BE2C (cell line): Measurements from ENCODE around the gene CS.

ENCODE experiments used
- DNase-seq: peaks from one replicate; pipeline ENCODE4 v3.0.0-alpha.2; 2020
- H3K27me3 ChIP-seq: fragments of 250-450 bp; sonication (Bioruptor Pico); 2 replicates; pipeline ENCODE4 v1.5.1; 2020; ENCODE audit warnings: mild to moderate bottlenecking
- H3K36me3 ChIP-seq: fragments of 250-450 bp; sonication (Bioruptor Pico); 2 replicates; pipeline ENCODE4 v1.5.1; 2020; ENCODE audit warnings: mild to moderate bottlenecking
- H3K4me1 ChIP-seq: fragments of 250-450 bp; sonication (Bioruptor Pico); 2 replicates; pipeline ENCODE4 v1.5.1; 2020
- H3K4me3 ChIP-seq: 2 replicates; pipeline ENCODE4 v1.5.1; 2011; ENCODE audit warnings: low read depth, low read length
- H3K9me3 ChIP-seq: fragments of 250-450 bp; sonication (Bioruptor Pico); 2 replicates; pipeline ENCODE4 v1.5.1; 2020
- CTCF ChIP-seq: IDR thresholded peaks from 2 replicates; pipeline ENCODE4 v1.5.1; 2012; ENCODE audit warnings: mild to moderate bottlenecking, low read depth, low read length

Gene CS

GRCh38 chr12:56307221-56307965, 7.3 kb upstream of the CS start:
- DNase-seq: no peak
- no peak for TF ChIP-seq CTCF
- H3K36me3 ChIP-seq: peaks cover 25% of the 10 kb centered on the region
- no peaks in the 10 kb centered on the region for H3K4me1 ChIP-seq
- H3K9me3 ChIP-seq: no peaks in the 10 kb centered on the region
- no peak overlapping the region for H3K4me3 ChIP-seq
- no peaks in the 10 kb centered on the region for H3K27me3 ChIP-seq

GRCh38 chr12:56304872-56305590, 4.9 kb upstream of the CS start:
- H3K27me3 ChIP-seq: no peaks in the 10 kb centered on the region
- no peak overlapping the region for H3K4me3 ChIP-seq
- peaks cover 5% of the 10 kb centered on the region for H3K4me1 ChIP-seq
- DNase-seq: no peak
- peaks cover 15% of the 10 kb centered on the region for H3K36me3 ChIP-seq
- no peaks in the 10 kb centered on the region for H3K9me3 ChIP-seq
- no peak for TF ChIP-seq CTCF

DNA sequence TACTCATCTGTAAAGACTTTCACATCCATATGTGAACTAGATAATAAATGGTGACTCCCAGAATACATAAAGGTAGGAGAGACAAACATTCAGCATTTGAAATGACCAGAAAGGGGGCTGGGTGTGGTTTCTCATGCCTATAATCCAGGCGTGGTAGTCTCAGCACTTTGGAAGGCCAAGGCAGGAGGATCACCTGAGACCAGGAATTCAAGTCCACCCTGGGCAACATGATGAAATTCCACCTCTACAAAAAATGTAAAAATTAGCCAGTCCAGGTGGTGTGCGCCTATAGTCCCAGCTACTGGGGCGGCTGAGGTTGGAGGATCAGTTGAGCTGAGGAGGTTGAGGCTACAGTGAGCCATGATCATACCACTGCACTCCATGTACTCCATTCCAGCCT, 4.1 kb upstream of the CS start:
- Histone ChIP-seq H3K36me3 (peaks cover 10% of the 10 kb centered on the region; the same call in 1 of the 2 replicates), H3K9me3 (no peaks in the 10 kb centered on the region), H3K4me1 (peaks cover 5% of the 10 kb centered on the region), H3K4me3 (no peak overlapping the region), H3K27me3 (no peaks in the 10 kb centered on the region)
- no peak for DNase-seq
- TF ChIP-seq CTCF: no peak

DNA sequence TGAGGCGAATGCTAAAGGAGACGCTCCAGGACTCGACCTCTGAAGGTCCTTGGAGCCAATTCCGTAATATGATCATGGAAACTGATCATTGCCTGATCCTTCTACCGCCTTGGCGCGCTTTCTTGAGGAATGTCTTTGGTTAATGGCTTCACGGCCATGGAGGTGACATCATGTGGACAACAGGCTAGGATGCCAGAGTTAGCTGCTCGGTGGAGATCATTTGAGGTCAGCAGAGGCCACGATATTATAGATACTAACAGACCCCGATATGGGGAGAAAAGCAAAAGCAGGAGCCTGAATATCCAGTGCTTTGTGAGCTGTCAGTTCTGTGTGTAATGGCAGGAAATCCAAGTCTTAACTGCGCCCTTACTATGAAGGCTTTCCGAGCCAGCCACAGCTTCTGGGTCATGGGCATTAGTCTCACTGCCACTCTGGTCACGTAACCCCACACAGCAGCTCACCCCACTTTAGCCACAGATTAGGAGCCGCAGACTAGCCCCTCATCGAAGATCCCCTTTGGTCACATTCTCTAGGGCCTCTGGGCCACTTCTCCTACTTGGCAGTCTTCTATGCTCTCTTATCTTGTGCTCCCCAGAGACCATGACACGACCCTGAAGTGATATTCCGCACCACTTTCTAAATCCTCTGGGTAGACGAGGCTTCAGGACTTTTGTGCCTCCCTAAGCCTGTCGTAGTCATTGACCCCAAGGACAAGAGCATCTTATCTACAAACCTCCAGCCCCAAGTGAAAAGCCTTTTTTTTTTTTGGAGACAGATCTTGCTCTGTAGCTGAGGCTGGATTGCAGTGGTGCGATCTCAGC, 724 bp upstream of the CS start:
- Histone ChIP-seq H3K27me3 (no peaks in the 10 kb centered on the region), H3K36me3 (peaks cover 35% of the 10 kb centered on the region), H3K4me3 (peak overlapping the region; percentile 93), H3K9me3 (no peaks in the 10 kb centered on the region), H3K4me1 (peaks cover 10% of the 10 kb centered on the region)
- DNase-seq: no peak
- no peak for TF ChIP-seq CTCF

- H3K27me3 ChIP-seq: no peaks in the 10 kb centered on the region
- no peak for DNase-seq
- H3K4me3 ChIP-seq: peak overlapping the region; percentile 93
- no peak for TF ChIP-seq CTCF
- H3K4me1 ChIP-seq: peaks cover 10% of the 10 kb centered on the region
- no peaks in the 10 kb centered on the region for H3K9me3 ChIP-seq
- H3K36me3 ChIP-seq: peaks cover 42% of the 10 kb centered on the region
Observed at GRCh38 chr12:56299308-56299852, 750 bp downstream of the CS start.
